ENCODE data around the gene ARHGEF28. TPM values are rescaled to one million over a fixed set of nuclear protein-coding genes. Genes with fewer than 3 reads are reported as not detected.

The ARHGEF28 gene
- total and polyA plus RNA-seq, 12 donors = 0.62 to 3.4 (median 1.5) TPM

DNA sequence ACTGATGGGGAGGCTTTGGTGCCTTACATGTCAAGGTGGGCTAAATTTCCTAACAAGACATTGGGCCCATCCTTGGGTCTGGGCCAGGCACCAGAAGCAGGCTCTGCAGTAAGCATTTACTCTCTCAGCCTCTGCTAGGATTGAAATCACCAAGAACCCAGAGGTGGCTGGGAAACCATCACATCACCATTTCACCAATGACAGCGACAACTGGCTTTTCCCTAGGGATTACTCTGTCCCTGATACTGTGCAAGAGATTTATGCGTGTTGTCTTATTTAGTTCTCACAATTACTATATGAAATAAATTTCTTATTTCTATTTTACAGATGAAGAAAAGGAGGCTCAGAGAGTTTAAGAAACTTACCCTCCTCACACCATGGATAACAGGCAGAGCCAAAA is 342.2 kb downstream of the ARHGEF28 start:
- 92 to 94% methylated on average over 2 of the region's 2 CpGs for WGBS, 2 donors
- no peak for ATAC-seq
- intact Hi-C loops (cut with DNase I) = no loop called here

DNA sequence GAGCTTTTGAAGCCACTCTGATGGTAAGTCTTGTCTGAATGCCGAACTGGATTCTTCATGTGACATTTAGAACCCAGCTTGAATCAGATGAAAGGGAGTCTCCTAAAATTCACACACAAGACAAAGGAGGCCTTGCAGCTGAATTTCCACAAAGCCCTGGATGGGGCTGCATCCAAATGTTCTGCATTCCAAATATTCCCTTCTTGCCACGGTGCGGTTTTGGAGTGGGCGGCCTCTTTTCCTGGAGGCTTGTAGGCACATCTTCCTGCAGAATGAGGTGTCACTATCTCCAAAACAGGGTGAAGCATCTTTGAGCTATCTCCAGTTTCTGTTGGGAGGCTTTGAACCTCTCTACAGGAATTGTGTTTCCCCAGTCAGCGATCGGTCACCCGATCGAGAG is 342.7 kb downstream of the ARHGEF28 start:
- intact Hi-C loops (cut with DNase I) = no loop called here
- Histone ChIP-seq H3K27ac (no peak overlapping the region), H3K36me3 (no peaks in the 10 kb centered on the region), H3K4me1 (peaks cover 0 to 14% (median 3%) of the 10 kb centered on the region in 9 donors), H3K4me3 (no peak overlapping the region), H3K9me3 (peaks cover 0 to 3% (median 0%) of the 10 kb centered on the region in 11 donors), H3K27me3 (no peaks in the 10 kb centered on the region)
- 46 to 47% methylated on average over 8 of the region's 8 CpGs for WGBS, 2 donors
- DNase-seq (no peak), ATAC-seq (no peak)
- no peak for TF ChIP-seq CTCF (IDR thresholded peaks at IDR 0.05)

More for the DNA sequence above, 342.2 kb downstream of the ARHGEF28 start:
- DNase-seq = no peak
- peaks cover 0 to 3% (median 0%) of the 10 kb centered on the region in 11 donors for H3K9me3 ChIP-seq
- H3K4me3 ChIP-seq = no peak overlapping the region
- no peak overlapping the region for H3K27ac ChIP-seq
- no peak for TF ChIP-seq CTCF (IDR thresholded peaks at IDR 0.05)
- no peaks in the 10 kb centered on the region for H3K27me3 ChIP-seq
- peaks cover 0 to 14% (median 3%) of the 10 kb centered on the region in 9 donors for H3K4me1 ChIP-seq
- H3K36me3 ChIP-seq = no peaks in the 10 kb centered on the region

GRCh38 chr5:73969195-73970036 is 343.4 kb downstream of the ARHGEF28 start:
- DNase-seq = no peak
- no peak overlapping the region for H3K4me3 ChIP-seq
- intact Hi-C loops (cut with DNase I) = no loop called here
- H3K36me3 ChIP-seq = no peaks in the 10 kb centered on the region
- no peak for TF ChIP-seq CTCF (IDR thresholded peaks at IDR 0.05)
- ATAC-seq = peak in 1 of 8 donors; percentile 21
- no peaks in the 10 kb centered on the region for H3K27me3 ChIP-seq
- H3K4me1 ChIP-seq = peaks cover 0 to 14% (median 3%) of the 10 kb centered on the region in 9 donors
- 35 to 42% methylated on average over 5 of the region's 5 CpGs for WGBS, 2 donors
- no peak overlapping the region for H3K27ac ChIP-seq
- peaks cover 0 to 3% (median 0%) of the 10 kb centered on the region in 11 donors for H3K9me3 ChIP-seq

- no peak for TF ChIP-seq CTCF (IDR thresholded peaks at IDR 0.05)
Observed at GRCh38 chr5:73971326-73971725, 345.3 kb downstream of the ARHGEF28 start.

More at GRCh38 chr5:73971326-73971725, 345.3 kb downstream of the ARHGEF28 start:
- H3K27ac ChIP-seq = no peak overlapping the region
- intact Hi-C loops (cut with DNase I) = no loop called here
- H3K9me3 ChIP-seq = peaks cover 0 to 3% (median 0%) of the 10 kb centered on the region in 11 donors
- WGBS, 2 donors = 92 to 94% methylated on average over 4 of the region's 4 CpGs
- H3K27me3 ChIP-seq = no peaks in the 10 kb centered on the region
- no peak for DNase-seq
- H3K36me3 ChIP-seq = no peaks in the 10 kb centered on the region
- no peak overlapping the region for H3K4me3 ChIP-seq
- peaks cover 0 to 24% (median 6%) of the 10 kb centered on the region in 9 donors for H3K4me1 ChIP-seq
- ATAC-seq = no peak
